ENCODE data around the gene NPIPA2.
"Not testable (repeated sequence)": the region's sequence is repeated elsewhere in the genome, so short reads cannot be mapped to it uniquely, and the experiment has no call there.

- TF ChIP-seq CTCF (IDR thresholded peaks at IDR 0.05; ENCODE audit: insufficient read depth, low read length, poor library complexity, severe bottlenecking); EZH2phosphoT487 (conservative IDR thresholded peaks at IDR 0.05; ENCODE audit: low read length): not testable (repeated sequence)
Measured at GRCh38 chr16:14803577-14803976, 61.2 kb downstream of the NPIPA2 start.
